ENCODE results near the gene MIA2. TPM values are rescaled to one million over a fixed set of nuclear protein-coding genes. Genes with fewer than 3 reads are reported as not detected.

The MIA2 gene
- total RNA-seq, 1 experiment from 2014 or later: 43.9 TPM

DNA sequence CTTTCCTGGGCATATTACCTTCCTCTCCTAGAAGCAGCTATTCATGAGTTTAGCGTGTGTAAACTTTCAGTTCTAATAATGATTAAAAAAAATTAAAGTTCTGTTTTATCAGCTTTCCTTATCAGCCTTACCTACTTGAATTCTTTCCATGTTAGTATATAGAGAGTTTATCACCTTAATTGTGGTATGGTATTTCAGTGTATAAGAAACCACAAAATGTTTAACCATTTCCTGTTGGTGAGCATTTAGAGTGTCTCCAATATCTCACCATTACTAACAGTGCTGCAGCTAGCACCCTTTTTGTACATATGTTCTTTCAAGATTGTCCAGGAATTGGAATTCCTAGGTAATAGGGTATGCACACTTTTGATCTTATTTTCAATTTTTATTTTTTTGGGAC lies 109.1 kb downstream of the MIA2 start:
- H3K27ac ChIP-seq: no peak overlapping the region
- H3K27me3 ChIP-seq (ENCODE audit: insufficient read depth, low read depth): no peaks in the 10 kb centered on the region
- H3K79me2 ChIP-seq (ENCODE audit: low read depth): no peaks in the 10 kb centered on the region
- intact Hi-C loops (cut with micrococcal nuclease; ENCODE audit: unreplicated experiment): no loop called here
- DNase-seq: no peak
- peaks cover 9% of the 10 kb centered on the region; the same call in 1 of the 2 replicates for H3K36me3 ChIP-seq (ENCODE audit: low read depth)
- no peak overlapping the region for H2AFZ ChIP-seq
- no peaks in the 10 kb centered on the region for H3K9me2 ChIP-seq (ENCODE audit: insufficient read depth)
- CTCF ChIA-PET: no interaction called here
- H4K20me1 ChIP-seq (ENCODE audit: insufficient read depth): peaks cover 7% of the 10 kb centered on the region; the same call in 1 of the 2 replicates
- H3K4me3 ChIP-seq: no peak overlapping the region
- TF ChIP-seq EZH2 (IDR thresholded peaks at IDR 0.05; ENCODE audit: low read depth) (no peak), CTCF (conservative IDR thresholded peaks at IDR 0.05) (no peak)
- POLR2A ChIA-PET (ENCODE audit: unreplicated experiment): no interaction called here
- BruUV-seq (replicated peaks): no TSS peak
- H3K4me1 ChIP-seq (replicated peaks; ENCODE audit: insufficient read depth): no peaks in the 10 kb centered on the region
- no peaks in the 10 kb centered on the region for H3K9me3 ChIP-seq (ENCODE audit: insufficient read depth, low read depth)
- no peaks in the 10 kb centered on the region; the same call in 1 of the 2 replicates for H3F3A ChIP-seq (ENCODE audit: insufficient read depth, low read depth)
- H3K4me2 ChIP-seq: no peak overlapping the region

DNA sequence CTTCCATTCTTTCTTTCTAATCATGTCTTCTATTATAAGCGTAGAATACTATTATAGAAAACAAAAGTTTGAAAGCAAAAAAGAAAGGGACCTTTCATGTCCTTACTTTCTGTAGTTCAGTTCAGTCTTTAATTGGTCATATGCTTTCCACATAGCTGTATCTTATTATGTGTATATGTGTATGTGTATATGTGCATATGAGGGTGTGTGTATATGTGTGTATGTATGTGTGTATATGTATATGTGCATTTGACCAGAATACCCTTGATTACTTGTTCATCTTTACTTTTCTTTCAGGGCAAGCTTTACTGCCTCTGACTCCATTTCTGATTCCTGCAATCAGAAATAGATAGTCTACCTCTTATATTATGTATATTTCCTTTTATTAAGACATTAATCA lies 109.9 kb downstream of the MIA2 start:
- no peaks in the 10 kb centered on the region for H3K27me3 ChIP-seq (ENCODE audit: insufficient read depth, low read depth)
- no peaks in the 10 kb centered on the region; the same call in 1 of the 2 replicates for H3F3A ChIP-seq (ENCODE audit: insufficient read depth, low read depth)
- H3K9me2 ChIP-seq (ENCODE audit: insufficient read depth): no peaks in the 10 kb centered on the region
- no peak overlapping the region for H2AFZ ChIP-seq
- no peak for TF ChIP-seq CTCF (conservative IDR thresholded peaks at IDR 0.05)
- no peak for TF ChIP-seq EZH2 (IDR thresholded peaks at IDR 0.05; ENCODE audit: low read depth)
- no peak for DNase-seq
- intact Hi-C loops (cut with micrococcal nuclease; ENCODE audit: unreplicated experiment): no loop called here
- BruUV-seq (replicated peaks): no TSS peak
- no peaks in the 10 kb centered on the region for H3K9me3 ChIP-seq (ENCODE audit: insufficient read depth, low read depth)
- H3K79me2 ChIP-seq (ENCODE audit: low read depth): no peaks in the 10 kb centered on the region
- H3K36me3 ChIP-seq (ENCODE audit: low read depth): peaks cover 9% of the 10 kb centered on the region; the same call in 1 of the 2 replicates
- ChIA-PET CTCF (no interaction called here), POLR2A (ENCODE audit: unreplicated experiment) (no interaction called here)
- no peaks in the 10 kb centered on the region for H3K4me1 ChIP-seq (replicated peaks; ENCODE audit: insufficient read depth)
- no peak overlapping the region for H3K27ac ChIP-seq
- H3K4me3 ChIP-seq: no peak overlapping the region
- H3K4me2 ChIP-seq: no peak overlapping the region
- peaks cover 7% of the 10 kb centered on the region; the same call in 1 of the 2 replicates for H4K20me1 ChIP-seq (ENCODE audit: insufficient read depth)

GRCh38 chr14:39350866-39351265 lies 117.2 kb downstream of the MIA2 start:
- TF ChIP-seq CTCF (conservative IDR thresholded peaks at IDR 0.05) (no peak), EZH2 (IDR thresholded peaks at IDR 0.05; ENCODE audit: low read depth) (no peak)
- H3K9me2 ChIP-seq (ENCODE audit: insufficient read depth): no peaks in the 10 kb centered on the region
- no peak for DNase-seq
- H3K36me3 ChIP-seq (ENCODE audit: low read depth): peaks cover 5% of the 10 kb centered on the region; the same call in 1 of the 2 replicates
- H3K27me3 ChIP-seq (ENCODE audit: insufficient read depth, low read depth): no peaks in the 10 kb centered on the region
- H3F3A ChIP-seq (ENCODE audit: insufficient read depth, low read depth): peaks cover 9% of the 10 kb centered on the region; the same call in 1 of the 2 replicates
- no peak overlapping the region for H2AFZ ChIP-seq
- H4K20me1 ChIP-seq (ENCODE audit: insufficient read depth): peaks cover 8% of the 10 kb centered on the region; the same call in 1 of the 2 replicates
- no peaks in the 10 kb centered on the region for H3K9me3 ChIP-seq (ENCODE audit: insufficient read depth, low read depth)
- no TSS peak for BruUV-seq (replicated peaks)
- no peak overlapping the region for H3K4me2 ChIP-seq
- ChIA-PET CTCF (no interaction called here), POLR2A (ENCODE audit: unreplicated experiment) (no interaction called here)
- intact Hi-C loops (cut with micrococcal nuclease; ENCODE audit: unreplicated experiment): no loop called here
- no peak overlapping the region for H3K27ac ChIP-seq
- no peaks in the 10 kb centered on the region for H3K79me2 ChIP-seq (ENCODE audit: low read depth)
- H3K4me3 ChIP-seq: no peak overlapping the region
- no peaks in the 10 kb centered on the region for H3K4me1 ChIP-seq (replicated peaks; ENCODE audit: insufficient read depth)
